Fibroblast of skin of left biceps (primary cell): ENCODE measurements around the gene PLGLB2.
"Not testable (repeated sequence)": the region's sequence is repeated elsewhere in the genome, so short reads cannot be mapped to it uniquely, and the experiment has no call there.

Experiments used
- DNase-seq, 2 experiments: peaks; one replicate each; pipeline ENCODE4 v3.0.0-alpha.2; 2013; ENCODE audit warnings: low read depth in 2 of 2

PLGLB2 gene

GRCh38 chr2:87747791-87748190, at the start of gene PLGLB2:
PLGLB2 (plus strand) TSS chr2:87748087; CDS start chr2:87748154, 67 bp downstream.
- not testable (repeated sequence) for DNase-seq

GRCh38 chr2:87704572-87705323, 43.1 kb upstream of the PLGLB2 start:
- DNase-seq: not testable (repeated sequence)

DNA sequence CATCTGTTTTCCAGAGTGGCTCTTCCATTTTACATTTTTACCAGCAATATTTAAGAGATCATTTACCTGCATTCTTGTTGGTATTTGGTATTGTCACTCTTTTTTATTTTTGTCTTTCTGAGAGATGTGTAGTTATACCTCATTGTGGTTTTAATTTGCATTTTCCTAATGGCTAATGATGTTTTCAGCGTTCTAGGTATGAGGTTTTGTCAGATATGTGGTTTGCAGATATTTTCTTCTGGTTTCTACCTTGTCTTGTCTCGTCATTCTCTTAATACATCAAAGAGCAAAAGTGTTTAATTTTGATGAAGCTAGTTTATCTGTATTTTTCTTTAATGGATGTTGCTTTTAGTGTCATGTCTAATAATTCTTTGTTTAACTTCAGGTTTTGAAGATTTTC, 39.5 kb upstream of the PLGLB2 start:
- not testable (repeated sequence) for DNase-seq

- DNase-seq: not testable (repeated sequence)
Observed at GRCh38 chr2:87727940-87728599, 19.8 kb upstream of the PLGLB2 start.

GRCh38 chr2:87740928-87741327, 7.0 kb upstream of the PLGLB2 start:
- not testable (repeated sequence) for DNase-seq

DNA sequence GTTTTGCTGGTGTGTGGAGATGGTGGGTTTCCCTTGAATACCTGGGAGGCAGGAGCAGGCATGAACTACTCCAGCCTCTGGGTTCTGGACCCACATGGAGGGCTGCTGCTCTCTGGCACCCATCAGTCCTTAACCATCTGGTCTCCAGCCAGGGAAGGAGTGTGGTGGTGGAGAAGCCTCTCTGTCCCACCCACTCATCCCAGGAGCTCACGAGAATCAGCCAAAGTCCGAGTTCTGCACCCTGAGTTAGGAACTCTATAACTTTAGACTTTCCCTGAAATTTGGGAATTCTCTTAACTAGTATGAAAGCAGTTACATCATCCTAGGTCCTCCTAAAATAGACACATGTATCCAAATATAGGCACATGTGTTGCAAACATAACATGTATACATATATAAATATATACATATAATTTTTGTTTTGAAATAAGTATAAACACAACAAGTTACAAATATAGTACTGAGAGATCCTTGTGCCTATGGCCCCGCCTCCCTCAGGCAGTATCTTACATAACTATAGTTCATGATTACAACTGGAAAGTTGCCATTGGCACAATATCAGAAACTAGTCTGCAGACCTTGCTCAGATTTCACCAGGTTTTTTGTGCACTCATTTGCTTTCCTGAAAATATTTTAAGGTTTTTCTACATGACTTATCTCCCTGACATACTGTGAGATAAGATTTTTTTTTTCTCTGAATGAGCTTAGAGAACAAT, 5.3 kb upstream of the PLGLB2 start:
- DNase-seq: not testable (repeated sequence)

DNA sequence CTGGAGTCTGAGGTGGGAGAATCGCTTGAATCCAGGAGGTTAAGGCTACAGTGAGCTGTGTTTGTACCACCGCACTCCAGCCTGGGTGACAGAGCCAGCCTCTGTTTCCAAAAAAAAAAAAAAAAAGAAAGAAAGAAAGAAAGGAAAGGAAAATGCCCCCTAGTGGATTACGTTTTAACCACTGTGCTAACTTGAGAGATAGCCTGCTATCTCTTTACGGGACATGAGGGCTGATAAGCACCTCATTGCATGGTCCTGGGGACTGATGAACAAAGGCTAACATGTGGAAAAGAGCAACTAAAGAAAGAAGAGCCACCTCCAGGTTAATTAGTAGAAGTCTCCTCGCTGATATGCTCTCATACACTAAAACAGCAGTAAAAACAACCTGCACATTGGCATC, 4.2 kb upstream of the PLGLB2 start:
- DNase-seq: not testable (repeated sequence)

- not testable (repeated sequence) for DNase-seq
Observed at GRCh38 chr2:87745353-87745951, 2.4 kb upstream of the PLGLB2 start.

DNA sequence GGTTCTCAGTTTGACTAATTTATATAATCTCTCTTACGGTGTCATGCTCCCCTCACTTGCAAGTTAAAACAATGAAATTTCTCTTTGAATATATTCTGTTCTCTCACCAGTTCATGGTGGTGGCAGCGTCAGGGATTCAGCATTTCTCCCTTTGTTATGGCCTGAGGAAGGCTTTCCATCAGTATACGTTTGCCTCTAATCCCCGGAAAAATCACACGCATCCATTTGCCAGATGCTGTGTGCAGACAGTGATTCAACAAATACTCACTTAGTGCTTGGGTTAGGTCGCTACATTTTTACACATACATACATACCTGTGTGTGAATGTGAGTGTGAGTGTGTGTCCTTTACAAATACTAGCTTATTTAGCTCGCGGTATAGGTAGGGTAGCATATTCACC, 637 bp downstream of the PLGLB2 start:
- DNase-seq: not testable (repeated sequence)

DNA sequence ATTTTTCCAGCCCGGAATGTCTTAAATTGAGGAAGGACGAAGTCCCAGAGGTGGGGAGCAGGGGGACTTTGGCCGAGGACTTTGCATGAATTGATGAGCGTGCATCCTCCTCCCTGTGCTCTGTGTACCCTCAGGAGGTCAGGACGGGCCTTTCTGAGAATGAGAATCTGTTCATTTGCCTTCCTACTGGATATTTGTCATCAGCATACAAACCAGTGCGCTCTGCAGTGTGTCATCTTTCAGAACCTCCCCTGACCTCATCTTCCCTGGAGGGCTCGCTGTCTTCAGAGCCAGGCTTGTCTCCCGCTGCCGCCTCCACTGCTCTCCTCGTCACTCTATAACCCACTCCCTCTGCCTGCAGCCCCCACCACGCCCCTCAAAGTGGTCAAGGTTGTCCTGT, 2.7 kb downstream of the PLGLB2 start:
- DNase-seq: not testable (repeated sequence)

DNA sequence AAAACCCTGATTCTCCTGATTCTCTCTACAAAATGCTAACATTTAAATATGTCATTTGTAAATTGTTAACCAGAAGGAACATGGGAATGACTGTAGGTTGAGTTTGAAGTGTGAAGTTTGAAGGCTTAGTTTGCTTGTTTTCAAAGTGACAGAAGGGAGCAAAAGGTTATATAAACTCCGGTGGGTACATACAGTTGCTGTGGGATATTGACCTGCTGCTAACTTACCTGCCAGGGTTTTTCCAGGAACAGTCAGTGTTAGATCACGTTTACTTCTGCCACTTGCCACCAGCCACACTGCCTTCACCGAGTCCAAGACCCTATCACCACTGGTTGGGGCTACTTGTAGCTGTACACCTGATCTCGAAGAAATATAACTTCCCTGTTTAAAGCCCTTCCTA, 6.9 kb downstream of the PLGLB2 start:
- DNase-seq: not testable (repeated sequence)
